PC-3 (cell line): ENCODE results near the gene EFCAB6. TPM values are rescaled to one million over a fixed set of nuclear protein-coding genes. Genes with fewer than 3 reads are reported as not detected.

ENCODE experiments used
- ATAC-seq: fragments of 200-7000 bp; cut with Tn5 transposase; 2 replicates; pipeline ENCODE4 v1.9.1; 2020; ENCODE audit warnings: mild to moderate bottlenecking, moderate library complexity
- BruUV-seq: library from RNA; stranded (reverse); fragments of 400-500 nt; replicated peaks from 2 replicates; lab custom pipeline; 2021; lab: Mats Ljungman, UMichigan
- CTCF ChIA-PET: fragments of 300-600 bp; sonication (Branson Sonifier 250); formaldehyde crosslinking; loops from one replicate; lab custom pipeline; 2022; ENCODE audit warnings: antibody characterized with exemption; lab: Charles Lee
- POLR2A ChIA-PET: fragments of 300-600 bp; sonication (Branson Sonifier 250); formaldehyde crosslinking; loops from one replicate; lab custom pipeline; 2022; ENCODE audit warnings: antibody characterized with exemption; ENCODE audit not compliant: unreplicated experiment; lab: Charles Lee
- DNase-seq: peaks from one replicate; pipeline ENCODE4 v3.0.0-alpha.2; 2015
- H2AFZ ChIP-seq: fragments of 300-600 bp; sonication (generic); 2 replicates; pipeline ENCODE4 v1.6.0; 2016; ENCODE audit warnings: antibody characterized with exemption, low read length
- H3F3A ChIP-seq: fragments of 300-600 bp; sonication (generic); one replicate; pipeline ENCODE4 v1.6.0; 2017; ENCODE audit warnings: antibody characterized with exemption, low read length, control low read depth, mild to moderate bottlenecking; ENCODE audit not compliant: unreplicated experiment
- H3K27ac ChIP-seq: fragments of 300-600 bp; sonication (generic); 2 replicates; pipeline ENCODE4 v1.5.1; 2016; ENCODE audit warnings: mild to moderate bottlenecking, low read length
- H3K27me3 ChIP-seq: fragments of 300-600 bp; sonication (generic); 2 replicates; pipeline ENCODE4 v1.6.1; 2016; ENCODE audit warnings: low read length, mixed read lengths
- H3K36me3 ChIP-seq: fragments of 300-600 bp; sonication (generic); 2 replicates; pipeline ENCODE4 v1.6.1; 2016; ENCODE audit warnings: low read depth, mixed run types, low read length, mixed read lengths
- H3K4me1 ChIP-seq: fragments of 300-600 bp; sonication (generic); 2 replicates; pipeline ENCODE4 v1.5.1; 2016; ENCODE audit warnings: low read length; ENCODE audit not compliant: insufficient read depth
- H3K4me2 ChIP-seq: fragments of 300-600 bp; sonication (generic); 2 replicates; pipeline ENCODE4 v1.6.0; 2016; ENCODE audit warnings: low read length
- H3K4me3 ChIP-seq: fragments of 300-600 bp; sonication (generic); 2 replicates; pipeline ENCODE4 v1.5.1; 2016; ENCODE audit warnings: mild to moderate bottlenecking, low read length, mixed read lengths
- H3K79me2 ChIP-seq: fragments of 300-600 bp; sonication (generic); 2 replicates; pipeline ENCODE4 v1.6.1; 2017; ENCODE audit warnings: low read length, mixed read lengths
- H3K9ac ChIP-seq: fragments of 300-600 bp; sonication (generic); 2 replicates; pipeline ENCODE4 v1.6.0; 2016; ENCODE audit warnings: mild to moderate bottlenecking, low read length
- H3K9me2 ChIP-seq: fragments of 300-600 bp; sonication (generic); replicated peaks from 2 replicates; pipeline ENCODE4 v1.6.1; 2016; ENCODE audit warnings: mixed run types, low read length, mixed read lengths
- H3K9me3 ChIP-seq: fragments of 300-600 bp; sonication (generic); 2 replicates; pipeline ENCODE4 v1.6.1; 2016; ENCODE audit warnings: low read length, mixed read lengths
- H4K20me1 ChIP-seq: fragments of 300-600 bp; sonication (generic); 2 replicates; pipeline ENCODE4 v1.6.1; 2016; ENCODE audit warnings: low read length, mixed read lengths
- EZH2 ChIP-seq: fragments of 300-600 bp; sonication (generic); IDR thresholded peaks from one replicate; pipeline ENCODE4 v1.6.1; 2017; ENCODE audit warnings: antibody characterized with exemption, mild to moderate bottlenecking, low read length; ENCODE audit not compliant: unreplicated experiment
- EZH2phosphoT487 ChIP-seq: fragments of 300-600 bp; sonication (generic); IDR thresholded peaks from 2 replicates; pipeline ENCODE4 v1.6.1; 2018; ENCODE audit warnings: mild to moderate bottlenecking, antibody characterized with exemption, low read length, borderline replicate concordance
- intact Hi-C: fragments of 100-400 bp; cut with micrococcal nuclease; formaldehyde crosslinking; loops from 2 replicates; pipeline ENCODE4 v1.9.0; 2023
- total RNA-seq: library from RNA; depleted of rRNA; stranded (reverse); fragments of >200 nt; gene quantifications from 2 replicates; pipeline ENCODE4 v1.2.3, GENCODE V29; 2014
- TF ChIP-seq, protein P1 (sequence below): fragments of 300-600 bp; sonication (generic); conservative IDR thresholded peaks from 2 replicates; pipeline ENCODE4 v1.5.1; 2017; ENCODE audit warnings: antibody characterized with exemption, low read depth, mild to moderate bottlenecking, low read length

EFCAB6 gene
- total RNA-seq, 1 experiment from 2014 or later, result 0.07 TPM

DNA sequence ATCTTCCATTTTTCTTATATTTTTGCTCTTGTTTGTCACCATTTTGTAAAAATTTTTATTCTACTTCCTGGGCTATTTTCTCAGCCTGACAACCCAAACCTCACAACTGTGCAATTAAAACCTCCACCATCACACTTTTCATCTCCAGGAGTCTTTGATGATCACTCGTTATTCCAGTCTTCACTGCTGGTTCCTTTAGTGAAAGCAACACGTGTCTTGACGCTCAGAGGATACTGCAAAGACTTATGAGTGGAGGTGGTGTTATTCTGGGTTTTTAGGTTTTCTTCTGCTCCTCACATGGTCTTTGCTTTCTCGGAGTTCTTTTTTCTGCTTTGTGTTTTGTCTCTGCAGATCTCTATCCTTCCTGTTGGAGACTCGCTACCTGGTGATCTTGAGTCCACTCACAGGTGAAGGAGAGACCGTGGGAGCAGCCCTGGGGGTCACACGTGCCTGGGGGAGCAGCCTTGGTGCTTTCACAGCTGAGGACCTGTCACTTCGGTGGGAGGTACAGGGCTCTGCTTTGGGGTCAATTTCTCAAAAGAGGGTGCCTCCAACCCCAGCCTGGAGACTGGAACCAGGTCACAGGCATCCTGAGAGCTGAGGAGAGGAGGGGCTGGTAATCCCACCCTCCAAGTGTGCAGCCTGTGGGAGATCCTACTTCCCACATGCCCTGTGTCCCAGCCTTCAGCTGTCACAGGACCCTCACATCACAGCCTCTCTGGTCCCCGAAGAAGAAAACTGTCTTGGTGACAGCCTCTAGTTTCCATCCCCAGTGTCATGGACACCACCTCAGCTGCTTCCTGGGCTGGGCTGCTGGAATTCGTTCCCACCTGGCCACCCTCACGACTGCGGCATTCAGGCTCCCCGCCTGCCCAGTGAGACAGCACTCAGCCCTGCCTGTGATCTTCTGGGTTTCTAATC lies 39.2 kb upstream of the EFCAB6 start:
- Histone ChIP-seq H3K79me2 (no peaks in the 10 kb centered on the region), H4K20me1 (no peaks in the 10 kb centered on the region), H3K27ac (no peak overlapping the region), H3K9me3 (no peaks in the 10 kb centered on the region), H3K4me1 (no peaks in the 10 kb centered on the region), H3K27me3 (peaks cover 18% of the 10 kb centered on the region), H3K4me2 (no peak overlapping the region), H3K9me2 (no peaks in the 10 kb centered on the region), H3K9ac (no peak overlapping the region), H3K4me3 (no peak overlapping the region), H3K36me3 (no peaks in the 10 kb centered on the region), H3F3A (no peaks in the 10 kb centered on the region), H2AFZ (no peak overlapping the region)
- no peak for DNase-seq
- intact Hi-C loops, result no loop called here
- CTCF ChIA-PET, result no interaction called here
- TF ChIP-seq EZH2phosphoT487 (no peak), EZH2 (no peak)
- TF ChIP-seq, protein P1, sequence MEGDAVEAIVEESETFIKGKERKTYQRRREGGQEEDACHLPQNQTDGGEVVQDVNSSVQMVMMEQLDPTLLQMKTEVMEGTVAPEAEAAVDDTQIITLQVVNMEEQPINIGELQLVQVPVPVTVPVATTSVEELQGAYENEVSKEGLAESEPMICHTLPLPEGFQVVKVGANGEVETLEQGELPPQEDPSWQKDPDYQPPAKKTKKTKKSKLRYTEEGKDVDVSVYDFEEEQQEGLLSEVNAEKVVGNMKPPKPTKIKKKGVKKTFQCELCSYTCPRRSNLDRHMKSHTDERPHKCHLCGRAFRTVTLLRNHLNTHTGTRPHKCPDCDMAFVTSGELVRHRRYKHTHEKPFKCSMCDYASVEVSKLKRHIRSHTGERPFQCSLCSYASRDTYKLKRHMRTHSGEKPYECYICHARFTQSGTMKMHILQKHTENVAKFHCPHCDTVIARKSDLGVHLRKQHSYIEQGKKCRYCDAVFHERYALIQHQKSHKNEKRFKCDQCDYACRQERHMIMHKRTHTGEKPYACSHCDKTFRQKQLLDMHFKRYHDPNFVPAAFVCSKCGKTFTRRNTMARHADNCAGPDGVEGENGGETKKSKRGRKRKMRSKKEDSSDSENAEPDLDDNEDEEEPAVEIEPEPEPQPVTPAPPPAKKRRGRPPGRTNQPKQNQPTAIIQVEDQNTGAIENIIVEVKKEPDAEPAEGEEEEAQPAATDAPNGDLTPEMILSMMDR, result no peak
- ATAC-seq, result no peak
- POLR2A ChIA-PET, result no interaction called here
- no TSS peak for BruUV-seq

DNA sequence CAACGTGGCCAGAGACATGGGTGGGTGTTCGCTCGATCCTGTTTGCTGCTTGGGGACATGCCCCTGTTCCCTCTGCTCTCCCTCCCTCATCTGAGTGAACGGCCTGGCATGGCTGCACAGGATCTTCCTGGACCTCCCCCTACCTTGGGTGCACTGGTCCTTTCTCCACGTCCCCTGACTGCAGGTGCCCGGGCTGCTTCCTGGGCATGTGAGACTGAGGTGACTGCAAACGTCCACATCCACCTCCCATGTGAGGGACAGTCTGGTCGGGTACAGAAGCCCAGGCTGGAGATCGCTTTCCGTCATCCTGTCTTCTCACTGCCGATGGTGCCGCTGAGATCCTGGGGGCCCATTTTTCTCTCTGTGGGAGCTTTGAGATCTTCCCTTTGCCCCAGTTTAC lies 38.4 kb upstream of the EFCAB6 start:
- Histone ChIP-seq H3F3A (no peaks in the 10 kb centered on the region), H4K20me1 (no peaks in the 10 kb centered on the region), H3K4me3 (no peak overlapping the region), H3K27me3 (peaks cover 18% of the 10 kb centered on the region), H3K36me3 (no peaks in the 10 kb centered on the region), H3K4me1 (no peaks in the 10 kb centered on the region), H3K4me2 (no peak overlapping the region), H3K27ac (no peak overlapping the region), H3K9me3 (no peaks in the 10 kb centered on the region), H3K9me2 (no peaks in the 10 kb centered on the region), H3K9ac (no peak overlapping the region), H3K79me2 (no peaks in the 10 kb centered on the region), H2AFZ (no peak overlapping the region)
- CTCF ChIA-PET, result no interaction called here
- DNase-seq (no peak), ATAC-seq (no peak)
- BruUV-seq, result no TSS peak
- intact Hi-C loops, result no loop called here
- TF ChIP-seq EZH2 (no peak), EZH2phosphoT487 (no peak)
- TF ChIP-seq, protein P1, result no peak
- POLR2A ChIA-PET, result no interaction called here

- Histone ChIP-seq H3K27ac (no peak overlapping the region), H3K9me3 (no peaks in the 10 kb centered on the region), H3K79me2 (no peaks in the 10 kb centered on the region), H3K4me1 (no peaks in the 10 kb centered on the region), H3K36me3 (no peaks in the 10 kb centered on the region), H3K4me2 (no peak overlapping the region), H2AFZ (no peak overlapping the region), H3K27me3 (peaks cover 18% of the 10 kb centered on the region), H4K20me1 (no peaks in the 10 kb centered on the region), H3K9me2 (no peaks in the 10 kb centered on the region), H3K9ac (no peak overlapping the region), H3F3A (no peaks in the 10 kb centered on the region), H3K4me3 (no peak overlapping the region)
- BruUV-seq, result no TSS peak
- no peak for DNase-seq
- intact Hi-C loops, result no loop called here
- ATAC-seq, result no peak
- ChIA-PET POLR2A (no interaction called here), CTCF (no interaction called here)
- no peak for TF ChIP-seq EZH2
- TF ChIP-seq, protein P1, result no peak
- TF ChIP-seq EZH2phosphoT487, result no peak
Observed at GRCh38 chr22:43849731-43850130, 37.6 kb upstream of the EFCAB6 start.
